ENCODE measurements around the gene TC2N.
"Not testable (repeated sequence)": the region's sequence is repeated elsewhere in the genome, so short reads cannot be mapped to it uniquely, and the experiment has no call there.

Gene TC2N

DNA sequence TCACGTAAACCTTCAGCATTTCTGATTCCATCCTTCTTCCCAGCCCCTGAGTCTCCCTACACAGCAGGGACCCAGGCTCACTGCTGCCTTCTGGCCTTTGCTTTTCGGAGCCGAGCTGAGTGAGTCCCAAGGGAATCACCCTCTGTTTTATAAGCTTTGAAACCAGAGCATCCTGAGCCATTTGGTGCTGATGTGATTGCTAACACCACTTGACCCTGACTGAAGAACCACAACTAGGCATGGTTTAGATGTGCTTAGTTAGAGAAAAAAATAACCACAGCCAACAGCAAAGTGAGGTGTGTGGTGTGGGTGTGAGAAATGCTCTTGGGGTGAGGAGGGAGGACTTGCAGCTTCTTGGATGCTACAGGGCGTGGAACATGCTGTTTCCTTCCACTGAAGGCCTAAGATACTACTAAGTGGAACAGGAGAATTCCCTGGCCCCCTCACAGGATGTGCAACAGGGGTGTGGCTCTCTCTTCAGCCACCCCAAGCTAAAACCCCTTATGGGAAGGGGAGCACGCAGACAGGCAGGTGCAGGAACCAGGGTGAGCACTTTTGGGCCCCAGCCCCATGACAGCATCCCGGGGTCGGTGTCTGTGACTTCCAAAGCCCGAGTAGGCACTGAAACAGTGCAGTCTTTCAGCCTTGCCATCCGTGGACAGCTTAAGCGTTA is at the start of gene TC2N:
TC2N (minus strand) TSS at position 221 of the 673 bp plus-strand sequence. CDS start 53,767 bp downstream, outside the sequence.
- no peak for DNase-seq

DNA sequence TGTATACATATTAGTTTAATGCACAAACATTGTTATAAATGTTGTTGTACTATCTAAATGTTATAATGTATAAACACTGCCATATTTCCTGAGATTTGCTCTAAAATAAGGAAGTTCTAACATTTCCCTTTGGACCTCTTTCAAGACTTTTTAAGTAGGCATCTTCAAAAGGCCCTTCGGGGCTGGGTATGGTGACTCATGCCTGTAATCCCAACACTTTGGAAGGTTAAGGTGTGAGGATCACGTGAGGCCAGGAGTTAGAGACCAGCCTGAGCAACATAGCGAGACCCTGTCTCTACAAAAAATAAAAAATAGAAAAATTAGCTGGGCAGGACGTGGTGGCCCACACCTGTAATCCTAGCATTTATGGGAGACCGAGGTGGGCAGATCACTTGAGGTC is 44.7 kb upstream of the TC2N start:
- DNase-seq = no peak

DNA sequence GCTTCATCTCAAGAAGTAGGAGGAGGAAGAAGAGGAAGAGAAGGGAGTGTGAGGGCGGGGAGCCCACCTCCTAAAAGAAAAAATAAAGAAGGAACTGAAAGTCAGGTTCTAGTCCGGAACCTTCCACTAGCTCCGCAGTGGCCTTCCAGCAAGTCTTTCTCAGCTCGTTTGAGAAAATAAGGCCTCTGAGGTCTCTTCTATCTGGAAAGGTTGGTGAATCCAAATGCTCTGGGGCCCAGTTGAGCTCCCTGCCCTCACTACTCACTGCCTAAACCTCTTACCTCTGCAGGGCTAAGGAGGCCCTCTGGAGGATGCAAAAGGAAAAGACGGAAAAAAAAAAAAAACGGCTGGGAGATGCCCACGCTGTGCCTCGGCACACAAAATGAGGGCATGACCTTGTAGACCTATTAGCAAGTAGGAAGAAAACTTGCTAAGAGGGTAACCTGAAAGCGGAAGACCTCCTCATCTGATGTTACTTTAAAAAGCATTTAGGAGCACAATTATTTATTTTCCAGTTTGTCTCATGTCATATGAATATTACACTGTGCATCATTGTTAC is 44.2 kb upstream of the TC2N start:
- DNase-seq = no peak

DNA sequence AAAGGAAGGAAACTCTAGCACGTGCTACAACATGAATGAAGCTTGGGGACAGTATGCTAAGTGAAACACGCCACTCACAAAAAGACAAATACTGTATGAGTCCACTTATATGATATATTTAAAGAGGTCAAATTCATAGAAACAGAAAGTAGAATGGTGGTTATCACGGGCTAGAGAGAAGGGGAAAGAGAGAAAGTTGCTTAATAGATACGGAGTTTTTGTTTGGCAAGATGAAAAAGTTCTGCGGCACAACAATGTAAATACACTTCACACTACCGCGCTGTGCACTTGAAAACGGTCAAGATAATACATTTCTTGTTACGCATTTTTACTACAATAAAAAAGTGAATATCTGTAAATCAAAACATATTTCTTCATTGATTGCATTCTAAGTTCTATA is 42.9 kb upstream of the TC2N start:
- DNase-seq = no peak

DNA sequence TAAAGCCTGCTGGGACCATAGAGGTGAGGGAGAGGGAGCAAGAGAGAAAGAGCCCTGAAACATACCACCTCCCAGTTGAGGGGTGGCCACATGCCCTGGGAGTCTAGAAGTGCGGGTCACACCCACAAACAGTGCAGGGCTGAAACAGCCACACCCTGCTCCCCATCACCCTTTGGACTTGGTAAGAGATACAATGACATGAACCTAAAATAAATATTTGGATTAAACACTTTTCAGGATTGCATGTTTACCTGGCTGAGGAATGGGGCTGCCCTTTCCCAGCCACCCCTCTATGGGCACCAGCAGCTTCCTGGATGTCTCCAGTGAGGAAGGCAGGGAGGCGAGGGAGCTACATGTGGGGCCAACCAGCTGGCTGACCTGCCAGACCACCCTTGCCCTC is 39.0 kb upstream of the TC2N start:
- DNase-seq = no peak

DNA sequence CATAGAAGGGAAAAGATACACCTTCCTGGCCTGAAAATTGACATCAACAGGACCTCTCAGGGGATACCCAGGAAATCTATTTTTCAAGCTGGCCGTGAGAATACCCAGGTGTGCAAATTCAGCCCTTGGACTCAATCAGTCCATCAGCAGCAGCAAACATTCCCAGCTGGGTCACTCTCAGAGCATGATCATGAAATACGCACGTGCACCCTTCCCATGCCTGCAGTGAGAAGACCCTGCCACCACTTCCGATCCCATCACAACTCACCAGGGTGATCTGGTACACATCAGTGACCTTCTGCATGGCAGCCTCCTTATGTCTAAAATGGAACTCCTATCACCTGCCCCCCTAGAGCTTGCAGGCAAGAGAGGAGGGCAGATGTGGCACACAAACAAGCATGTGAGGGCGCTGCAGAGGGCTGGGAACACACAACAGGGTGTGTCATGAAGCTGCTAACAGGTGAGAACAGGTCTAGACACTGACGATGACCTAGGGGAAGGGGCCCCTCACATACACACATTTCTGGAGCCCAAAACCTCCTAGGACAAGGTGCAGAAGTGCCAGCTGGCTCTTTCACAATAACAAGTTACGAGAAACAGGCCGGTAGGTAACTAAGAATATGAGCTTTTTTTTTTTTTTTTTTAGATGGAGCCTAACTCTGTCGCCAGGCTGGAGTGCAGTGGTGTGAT is 37.8 kb upstream of the TC2N start:
- DNase-seq = no peak

DNA sequence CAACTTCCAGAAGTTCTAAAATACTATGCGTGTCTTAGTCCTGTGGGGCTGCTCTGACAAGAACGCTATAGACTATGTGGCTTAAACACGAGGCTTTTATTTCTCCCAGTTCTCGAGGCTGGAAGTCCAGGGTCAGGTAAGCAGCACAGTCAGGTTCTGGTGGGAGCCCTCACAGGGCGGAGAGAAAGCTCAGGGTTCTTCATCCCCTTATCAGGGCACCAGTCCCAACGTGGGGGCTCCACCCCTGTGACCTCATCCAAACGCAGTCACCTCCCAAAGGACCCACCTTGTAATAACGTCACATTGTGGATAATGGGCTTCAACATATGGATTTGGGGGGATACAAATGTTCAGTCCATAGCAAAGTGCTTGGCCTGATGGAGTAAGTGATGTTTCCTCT is 37.1 kb upstream of the TC2N start:
- DNase-seq = no peak

DNA sequence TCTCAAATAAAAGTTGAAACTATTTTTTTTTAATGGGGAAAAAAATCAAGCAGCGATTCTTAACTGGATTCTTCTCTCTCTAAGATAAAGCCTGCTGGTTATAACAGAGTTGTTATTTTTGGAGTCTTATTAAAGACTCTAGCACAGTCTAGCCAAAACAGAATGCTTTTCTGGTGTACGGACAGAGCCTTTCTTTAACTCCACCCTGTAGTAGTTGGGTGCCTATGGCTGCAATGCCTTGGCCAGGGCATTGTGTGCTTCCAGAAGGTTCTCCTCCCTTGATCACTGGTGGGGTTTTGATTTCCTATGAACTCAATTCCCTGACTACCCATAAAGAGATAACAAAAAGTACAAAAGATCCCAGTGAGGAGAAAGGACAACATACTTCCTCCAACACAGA is 35.7 kb upstream of the TC2N start:
- DNase-seq = no peak

DNA sequence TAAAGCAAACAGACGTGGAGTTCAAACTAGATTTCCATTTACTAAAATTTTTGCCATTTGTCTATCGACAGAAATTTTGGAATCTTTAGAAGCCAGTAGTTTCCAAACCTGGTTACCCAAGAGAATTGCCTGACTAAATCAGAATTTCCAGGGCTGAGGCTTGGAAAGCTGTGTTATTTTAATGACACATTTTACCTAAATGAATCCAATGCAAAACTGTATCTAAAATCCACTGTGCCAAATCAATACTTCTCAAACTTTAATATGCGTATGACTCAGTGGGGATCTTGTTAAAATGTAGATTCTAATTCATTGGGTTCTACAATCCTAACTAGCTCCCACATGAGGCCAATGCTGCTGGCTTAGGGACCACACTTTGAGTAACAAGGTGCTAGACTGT is 35.0 kb upstream of the TC2N start:
- DNase-seq = no peak

DNA sequence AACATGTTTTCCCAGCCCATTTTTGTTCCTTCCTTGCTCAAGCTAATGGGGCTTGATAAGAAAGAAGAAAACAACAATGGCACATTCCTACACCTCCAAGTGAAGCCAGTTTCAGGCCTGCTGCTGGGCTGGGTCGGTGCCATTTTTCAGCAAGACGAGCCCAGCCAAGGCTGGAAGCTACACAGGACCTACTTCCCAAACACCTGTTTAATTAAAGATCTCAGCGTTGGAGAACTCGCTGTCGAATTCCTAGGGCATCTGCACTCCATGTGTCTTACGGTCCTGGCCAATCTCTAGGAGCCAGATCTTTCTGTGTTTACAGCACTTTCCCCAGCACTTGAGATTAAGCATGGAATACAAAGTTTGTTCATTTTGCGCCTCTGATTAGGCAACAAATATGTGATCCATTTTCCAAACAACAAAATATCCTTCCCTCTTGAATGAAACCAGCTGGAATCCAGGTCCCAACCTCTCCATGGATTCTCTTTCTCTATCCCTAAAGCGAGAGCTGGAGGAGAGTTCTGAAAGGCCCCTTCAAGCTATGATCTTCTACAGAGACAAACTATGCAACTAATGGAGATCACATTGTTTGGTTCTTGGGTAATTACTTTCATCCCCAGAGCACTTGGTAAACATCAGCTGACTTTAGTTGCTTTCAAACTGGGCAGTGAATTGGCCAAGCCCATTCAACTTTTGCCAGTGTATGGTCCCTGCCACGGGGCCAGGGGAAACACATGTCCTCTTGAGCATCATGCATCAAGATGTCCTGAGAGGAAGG is 34.3 kb upstream of the TC2N start:
- no peak for DNase-seq

DNA sequence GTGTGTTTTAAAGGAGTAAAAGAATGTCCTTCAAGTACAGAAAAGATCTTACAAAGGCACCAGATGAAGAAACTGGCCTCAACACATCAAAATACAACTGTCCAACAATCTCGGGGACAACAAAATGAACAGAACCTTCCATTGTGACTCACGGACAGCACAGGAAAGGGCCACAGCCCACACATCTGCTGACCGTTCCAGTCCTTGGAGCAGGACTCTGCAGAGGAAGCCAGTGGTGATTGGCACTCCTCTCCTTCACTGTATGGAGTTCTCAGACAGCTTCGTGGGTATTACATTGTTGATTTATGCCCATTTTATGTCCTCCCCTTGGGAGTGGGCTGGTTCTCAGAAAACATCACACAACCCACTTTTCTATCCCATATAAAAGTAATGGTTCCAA is 32.5 kb upstream of the TC2N start:
- no peak for DNase-seq

DNA sequence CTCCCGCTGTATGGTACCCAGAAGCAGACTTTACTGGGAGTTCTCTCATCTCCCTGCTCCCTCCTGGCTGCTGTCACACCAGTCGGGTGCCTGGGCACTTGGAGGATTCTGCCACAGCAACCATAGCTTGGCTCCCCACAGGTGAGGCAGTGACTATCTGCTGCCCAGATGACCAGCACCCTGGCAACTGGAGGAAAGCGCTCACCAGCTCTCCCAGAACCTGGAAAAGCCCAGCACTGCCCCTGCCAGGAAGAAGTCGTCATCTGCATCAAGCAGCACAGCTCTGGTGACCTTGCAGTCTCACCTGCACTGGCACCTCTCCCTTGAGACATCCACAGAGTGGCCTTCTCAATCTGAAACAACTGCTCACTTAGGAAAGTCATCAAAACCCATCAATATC is 31.9 kb upstream of the TC2N start:
- no peak for DNase-seq

DNA sequence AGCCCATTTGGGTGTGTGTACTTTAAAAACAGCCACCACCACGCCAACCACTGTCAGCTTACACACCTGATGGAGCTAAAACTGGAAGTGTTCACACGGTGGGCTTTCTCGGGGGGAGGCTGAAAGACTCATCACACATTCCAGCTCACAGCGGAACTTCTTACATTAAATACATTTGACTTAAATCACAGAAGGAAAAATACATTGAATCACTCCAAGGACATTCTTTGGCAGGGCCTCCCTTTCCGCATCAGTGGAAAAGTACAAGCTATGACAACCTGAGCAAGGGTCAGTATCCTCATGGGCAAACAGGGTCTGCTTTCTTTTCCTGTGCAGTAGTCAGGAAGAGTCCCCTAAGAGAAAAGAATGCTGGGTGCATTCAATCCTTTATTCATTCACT is 31.0 kb upstream of the TC2N start:
- DNase-seq = no peak

DNA sequence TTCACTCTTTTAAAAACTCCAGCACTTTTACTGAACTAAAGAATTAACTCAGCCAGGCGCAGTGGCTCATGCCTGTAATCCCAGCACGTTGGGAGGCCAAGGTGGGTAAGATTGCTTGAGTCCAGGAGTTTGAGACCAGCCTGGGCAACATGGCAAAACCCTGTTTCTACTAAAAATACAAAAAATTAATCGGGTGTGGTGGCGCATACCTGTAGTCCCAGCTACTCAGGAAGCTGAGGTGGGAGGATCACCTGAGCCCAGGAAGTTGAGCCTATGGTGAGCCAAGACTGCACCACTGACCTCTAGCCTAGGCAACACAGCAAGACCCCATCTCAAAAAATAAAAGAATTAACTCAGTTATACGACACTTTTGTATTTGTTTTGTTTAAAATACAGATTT is 30.4 kb upstream of the TC2N start:
- DNase-seq = not testable (repeated sequence)

DNA sequence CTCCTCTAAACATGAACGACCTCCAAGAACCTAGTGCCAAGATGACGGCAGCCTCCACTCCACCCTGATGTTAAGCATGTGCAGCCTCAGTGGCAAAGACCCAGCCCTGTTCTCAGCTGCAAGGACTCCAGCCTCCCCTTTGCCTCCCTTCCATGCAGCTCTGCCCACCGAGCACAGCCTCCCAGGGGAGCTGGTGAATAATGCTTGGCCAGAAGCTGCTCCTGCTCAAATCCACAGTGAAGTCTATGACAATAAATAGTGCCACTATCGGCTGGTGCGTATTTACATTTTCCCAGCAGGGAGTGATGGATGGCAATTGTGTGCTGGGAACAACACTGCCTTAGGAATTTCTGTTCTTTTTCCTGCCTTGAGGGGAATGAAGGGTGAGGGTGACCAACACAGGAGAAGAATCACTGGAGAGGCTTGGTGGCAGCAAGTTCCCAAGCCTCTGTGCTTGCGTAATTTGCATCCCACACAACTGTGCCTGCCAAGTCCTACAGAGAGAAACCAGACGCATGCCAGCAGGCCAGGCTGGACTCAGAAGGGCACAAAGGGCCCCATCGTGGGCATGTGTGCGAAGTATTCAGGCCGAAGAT is 29.9 kb upstream of the TC2N start:
- no peak for DNase-seq

DNA sequence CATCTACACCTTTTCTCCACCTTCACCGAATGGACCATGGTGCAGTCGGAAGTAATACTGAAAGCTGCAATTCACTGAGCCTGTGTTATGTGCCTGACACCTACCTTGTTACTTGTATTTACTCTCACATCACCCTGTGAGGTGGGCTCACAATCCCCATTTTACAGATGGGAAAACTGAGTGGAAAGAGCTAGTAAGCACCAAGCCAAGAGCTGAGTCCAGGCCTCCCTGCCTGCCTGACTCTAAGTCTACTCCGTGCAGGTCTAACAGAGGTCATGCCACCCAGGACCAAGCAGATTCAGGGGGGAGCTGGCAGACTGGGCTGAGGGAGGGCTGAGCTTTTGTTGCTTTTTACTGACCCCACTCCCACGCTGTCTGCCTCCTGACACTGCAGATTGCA is 29.1 kb upstream of the TC2N start:
- DNase-seq = no peak

DNA sequence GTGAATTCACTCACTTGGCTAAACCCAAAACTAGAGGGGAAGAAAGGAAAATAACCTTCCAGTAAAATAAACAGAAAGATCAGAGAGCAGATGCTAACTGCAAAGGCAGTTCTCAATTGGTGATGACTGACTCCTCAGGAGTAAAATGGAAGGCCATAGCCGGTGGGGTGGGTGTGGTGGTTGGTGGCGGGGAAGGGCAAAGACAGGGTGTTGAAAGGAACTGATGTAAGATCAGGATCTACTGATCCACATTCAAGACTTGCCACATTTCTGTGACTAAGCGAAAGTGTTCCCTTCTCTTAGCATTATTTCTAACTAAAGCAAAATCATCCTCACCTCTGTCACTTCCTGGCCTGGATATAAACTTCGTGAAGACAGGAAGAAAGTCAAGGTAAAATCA is 26.3 kb upstream of the TC2N start:
- DNase-seq = no peak

DNA sequence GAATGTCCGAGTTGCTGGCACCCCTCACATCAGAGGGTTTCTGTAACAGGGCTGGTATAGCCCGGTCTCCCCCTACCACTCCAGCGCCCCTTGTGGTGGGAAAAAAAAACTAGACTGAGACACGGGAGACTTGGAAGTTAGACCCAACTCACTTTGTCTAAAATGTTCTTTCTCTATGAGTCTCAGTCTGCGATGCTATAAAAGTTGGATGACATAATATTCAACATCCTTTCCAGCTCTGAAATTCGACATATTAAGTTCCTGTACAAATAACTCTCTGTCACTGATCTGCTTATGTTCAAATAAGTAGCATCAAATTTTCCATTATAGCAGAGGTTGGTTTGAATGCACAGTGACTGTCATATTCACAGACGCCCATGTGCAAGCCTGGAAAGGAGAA is 25.7 kb upstream of the TC2N start:
- DNase-seq = no peak

DNA sequence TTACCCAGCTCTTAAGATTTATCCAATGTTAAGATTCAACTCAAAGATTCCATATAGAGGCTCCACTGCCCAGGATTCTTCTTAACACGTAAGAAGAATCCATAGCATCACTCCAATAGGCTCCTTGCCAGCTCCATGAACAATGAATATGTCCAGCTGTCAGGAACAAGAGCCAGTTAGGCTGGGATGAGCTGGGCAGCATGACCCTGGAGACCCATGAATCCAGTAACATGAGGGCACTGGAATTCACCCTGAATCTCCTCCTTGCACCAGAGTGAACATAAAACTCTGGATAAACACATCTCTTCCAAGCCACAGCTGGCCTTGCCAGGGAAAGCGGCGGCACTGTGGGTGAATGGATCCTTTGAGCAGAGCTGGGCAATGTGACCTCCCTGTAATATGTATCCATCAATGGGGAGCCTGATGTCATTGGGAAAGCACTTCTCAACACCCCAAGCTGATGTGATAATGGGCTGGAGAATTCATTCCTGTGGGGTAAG is 24.4 kb upstream of the TC2N start:
- DNase-seq = no peak

DNA sequence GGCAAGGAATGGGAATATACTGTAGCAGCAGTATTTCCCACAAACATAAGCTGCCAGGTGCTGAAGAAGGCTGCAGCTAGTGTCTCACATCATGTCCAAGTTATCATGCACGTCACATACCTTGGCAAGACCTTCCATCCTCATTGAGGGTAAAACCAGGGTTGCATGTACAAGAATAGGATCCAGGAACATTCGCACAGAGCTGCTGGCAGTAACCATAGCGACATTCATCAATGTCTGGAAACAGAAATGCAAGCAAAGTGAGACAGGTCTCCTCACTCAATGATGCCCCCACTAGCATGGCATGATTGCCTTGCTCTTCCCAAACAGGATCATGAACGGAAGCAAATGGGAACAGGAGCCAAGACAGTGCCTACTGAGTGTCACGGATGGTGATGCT is 23.8 kb upstream of the TC2N start:
- DNase-seq = no peak

DNA sequence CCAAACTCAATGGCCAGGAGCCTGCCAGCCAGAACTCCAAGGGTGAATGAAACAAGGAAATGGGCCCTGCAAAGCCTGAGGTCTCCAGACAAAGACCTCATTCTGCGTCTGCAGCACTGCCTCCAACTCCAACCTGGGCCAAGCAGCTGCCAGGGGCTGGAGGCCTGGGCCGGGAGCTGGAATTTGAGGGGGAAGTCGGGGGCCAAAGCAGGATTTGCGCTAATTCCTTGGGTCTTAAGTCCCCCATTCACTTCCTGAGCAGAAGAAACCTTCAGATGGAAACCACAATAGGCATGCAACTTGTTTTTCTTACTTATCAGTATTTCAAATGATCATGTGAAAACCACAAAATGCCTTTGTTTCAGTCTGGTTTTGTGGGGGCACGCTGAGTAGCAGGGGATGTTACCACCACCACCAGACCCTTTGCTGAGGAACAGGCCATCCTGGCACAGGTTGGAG is 23.0 kb upstream of the TC2N start:
- no peak for DNase-seq

DNA sequence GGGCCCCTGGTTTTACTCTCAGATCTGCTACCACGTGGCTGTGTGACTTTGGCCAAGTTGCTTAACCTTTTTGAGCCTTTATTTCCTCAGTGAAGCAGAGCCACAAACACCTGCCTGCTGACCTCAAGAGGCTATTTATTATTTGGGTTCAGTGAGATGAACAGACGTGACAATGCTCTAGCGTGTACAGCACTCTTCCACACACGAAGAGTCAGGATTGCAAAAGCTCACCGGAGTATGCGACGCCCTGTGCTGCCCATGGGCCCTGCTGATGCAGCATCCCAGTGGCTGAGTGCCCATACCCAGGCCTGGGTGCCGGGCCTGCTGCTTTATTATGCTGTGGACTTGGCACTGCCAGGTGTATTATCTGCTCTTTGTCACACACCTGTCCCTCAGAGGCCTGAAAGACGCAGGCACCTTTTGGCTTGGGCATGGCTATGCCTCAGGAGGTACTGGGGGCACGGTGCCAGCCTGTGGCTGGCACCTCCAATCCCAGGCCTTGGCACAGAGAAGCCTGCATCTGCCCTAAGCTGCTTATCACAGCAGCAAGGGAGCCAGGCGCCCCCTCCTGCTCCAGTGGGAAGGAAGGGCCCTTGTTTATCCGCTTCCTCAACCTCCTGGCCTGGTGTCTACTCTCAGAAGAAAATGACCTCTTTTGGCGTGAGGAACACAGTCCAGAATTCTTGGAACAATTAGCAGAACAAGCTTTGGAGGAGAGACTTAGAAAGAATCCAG is 22.3 kb upstream of the TC2N start:
- no peak for DNase-seq

All from cortex of kidney (tissue), 1 donor.